Natural killer cell treated with Interleukin-12 subunit alpha and Interleukin-12 subunit beta and Interleukin-15 and Interleukin-18, amount 100 ng/mL, for 72 hours (primary cell): ENCODE data around the gene PCA3. TPM values are rescaled to one million over a fixed set of nuclear protein-coding genes. Genes with fewer than 3 reads are reported as not detected.
"Not testable (repeated sequence)": the region's sequence is repeated elsewhere in the genome, so short reads cannot be mapped to it uniquely, and the experiment has no call there.

Source experiments
- ATAC-seq, 2 donors: fragments of 150-1000 bp; cut with Tn5 transposase in 1 of 2; sonication (Bioruptor Pico), chemical (Tn5 transposase) in 1 of 2; 2 replicates each; pipeline ENCODE4 v1.10.0; 2021
- DNase-seq: peaks from one replicate; pipeline ENCODE4 v3.0.0; 2022; ENCODE audit warnings: low spot score
- H3K27ac Mint-ChIP-seq, 2 donors: 1 replicate in 1 of 2; 2 replicates in 1 of 2; pipeline ENCODE4 v1.8.0; 2022; ENCODE audit warnings: mixed read lengths in 2 of 2, mild to moderate bottlenecking in 1 of 2, moderate library complexity in 1 of 2
- H3K27me3 Mint-ChIP-seq, 2 donors: 1 replicate in 1 of 2; 2 replicates in 1 of 2; pipeline ENCODE4 v1.8.0; 2022; ENCODE audit warnings: mixed read lengths in 2 of 2
- H3K36me3 Mint-ChIP-seq: one replicate; pipeline ENCODE4 v1.8.0; 2022; ENCODE audit warnings: mixed read lengths
- H3K4me1 Mint-ChIP-seq, 2 donors: 1 replicate in 1 of 2; 2 replicates in 1 of 2; pipeline ENCODE4 v1.8.0; 2022; ENCODE audit warnings: low read depth in 2 of 2, mixed read lengths in 2 of 2, mild to moderate bottlenecking in 1 of 2
- H3K4me3 Mint-ChIP-seq: one replicate; pipeline ENCODE4 v1.8.0; 2022; ENCODE audit warnings: mixed read lengths
- H3K9me3 Mint-ChIP-seq: 2 replicates; pipeline ENCODE4 v1.8.0; 2022; ENCODE audit warnings: mixed read lengths
- total RNA-seq, 2 donors: library from RNA; stranded (reverse); gene quantifications; one replicate each; pipeline ENCODE4 v1.2.3, GENCODE V29; 2022

PCA3 gene
- total RNA-seq, 2 donors from 2014 or later, result not detected

DNA sequence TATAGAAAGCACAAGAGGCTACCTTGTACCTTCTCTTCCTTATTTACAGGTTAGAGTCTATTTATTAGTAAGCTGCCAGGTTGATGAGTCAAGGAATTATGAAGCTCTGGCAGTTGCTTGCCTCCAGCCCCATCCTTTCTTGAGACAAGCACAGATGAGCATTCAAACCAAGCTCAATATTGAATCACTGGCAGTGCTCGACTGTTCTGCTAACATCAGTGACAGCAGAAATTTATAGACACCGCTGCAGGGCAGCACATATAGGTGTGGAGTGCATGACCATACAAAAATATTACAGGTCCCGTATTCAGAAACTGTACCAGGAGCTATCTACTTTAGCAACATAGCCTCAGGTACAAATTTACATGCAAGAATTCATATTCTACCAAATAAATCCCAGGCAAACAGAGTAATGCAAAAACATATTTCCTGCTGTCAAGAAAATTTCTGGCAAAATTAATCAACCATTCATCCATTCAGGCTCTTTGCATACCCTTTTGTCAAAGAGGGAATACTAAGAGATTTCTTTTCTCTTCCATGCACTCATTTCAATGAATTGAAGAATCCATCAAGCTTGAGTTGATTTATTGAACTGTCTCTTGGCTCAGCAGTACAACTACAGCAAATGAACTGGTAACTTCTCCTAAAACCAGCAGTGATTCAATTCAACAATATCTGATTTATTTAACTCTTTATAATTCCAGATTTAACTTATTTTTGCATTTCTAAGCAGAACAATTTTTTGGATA lies 26.9 kb upstream of the PCA3 start:
- peaks cover 2% of the 10 kb centered on the region for H3K9me3 Mint-ChIP-seq
- H3K27me3 Mint-ChIP-seq, result peaks cover 16 to 55% of the 10 kb centered on the region in 2 donors
- no peaks in the 10 kb centered on the region for H3K36me3 Mint-ChIP-seq
- ATAC-seq (no peak), DNase-seq (no peak)
- H3K4me3 Mint-ChIP-seq, result no peak overlapping the region
- H3K27ac Mint-ChIP-seq, result no peak overlapping the region
- H3K4me1 Mint-ChIP-seq, result no peaks in the 10 kb centered on the region

GRCh38 chr9:76738402-76738801 lies 25.8 kb upstream of the PCA3 start:
- H3K27ac Mint-ChIP-seq, result no peak overlapping the region
- DNase-seq (no peak), ATAC-seq (no peak)
- peaks cover 17 to 45% of the 10 kb centered on the region in 2 donors for H3K27me3 Mint-ChIP-seq
- no peak overlapping the region for H3K4me3 Mint-ChIP-seq
- no peaks in the 10 kb centered on the region for H3K4me1 Mint-ChIP-seq
- H3K9me3 Mint-ChIP-seq, result peaks cover 4% of the 10 kb centered on the region
- no peaks in the 10 kb centered on the region for H3K36me3 Mint-ChIP-seq

- no peak for ATAC-seq
- DNase-seq, result no peak
- Mint-ChIP-seq H3K27me3 (peaks cover 14 to 37% of the 10 kb centered on the region in 2 donors), H3K9me3 (peaks cover 4% of the 10 kb centered on the region), H3K4me1 (no peaks in the 10 kb centered on the region), H3K36me3 (no peaks in the 10 kb centered on the region), H3K27ac (no peak overlapping the region), H3K4me3 (no peak overlapping the region)
These were observed 22.7 kb upstream of the PCA3 start for GRCh38 chr9:76741524-76741923.

- not testable (repeated sequence) for H3K4me3 Mint-ChIP-seq, ATAC-seq, H3K27ac Mint-ChIP-seq, H3K36me3 Mint-ChIP-seq, H3K9me3 Mint-ChIP-seq, H3K4me1 Mint-ChIP-seq, DNase-seq
- H3K27me3 Mint-ChIP-seq, result peaks cover 14 to 28% of the 10 kb centered on the region in 2 donors
These were observed 21.3 kb upstream of the PCA3 start for GRCh38 chr9:76742890-76743289.

DNA sequence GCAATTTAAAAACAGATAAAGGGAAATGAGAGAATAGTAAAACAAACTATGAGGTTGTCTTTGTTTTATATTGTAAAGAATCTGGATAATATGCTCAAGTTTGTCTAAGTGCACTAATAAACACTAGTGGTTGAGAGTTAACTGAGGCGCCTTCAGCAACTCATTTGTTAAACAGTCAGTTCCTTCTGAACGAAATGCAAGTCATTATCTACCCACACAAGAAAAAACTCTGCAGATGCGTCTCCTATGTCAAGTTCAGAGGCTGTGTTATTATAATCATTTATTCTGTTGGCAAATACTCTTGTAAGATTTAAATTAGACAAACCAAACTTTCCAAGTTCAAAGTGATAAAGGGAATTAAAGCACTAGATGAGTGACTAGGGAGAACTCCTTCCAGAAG lies 20.3 kb upstream of the PCA3 start:
- Mint-ChIP-seq H3K27ac (no peak overlapping the region), H3K36me3 (no peaks in the 10 kb centered on the region), H3K27me3 (peaks cover 13 to 28% of the 10 kb centered on the region in 2 donors), H3K4me1 (no peaks in the 10 kb centered on the region), H3K9me3 (peaks cover 4% of the 10 kb centered on the region), H3K4me3 (no peak overlapping the region)
- ATAC-seq (no peak), DNase-seq (no peak)

- Mint-ChIP-seq H3K4me1 (no peaks in the 10 kb centered on the region), H3K36me3 (no peaks in the 10 kb centered on the region), H3K9me3 (peaks cover 4% of the 10 kb centered on the region), H3K4me3 (no peak overlapping the region), H3K27me3 (peaks cover 13 to 25% of the 10 kb centered on the region in 2 donors), H3K27ac (no peak overlapping the region)
- ATAC-seq (peak in 1 of 2 donors; percentile 24), DNase-seq (no peak)
These were observed 19.9 kb upstream of the PCA3 start for GRCh38 chr9:76744336-76744735.

DNA sequence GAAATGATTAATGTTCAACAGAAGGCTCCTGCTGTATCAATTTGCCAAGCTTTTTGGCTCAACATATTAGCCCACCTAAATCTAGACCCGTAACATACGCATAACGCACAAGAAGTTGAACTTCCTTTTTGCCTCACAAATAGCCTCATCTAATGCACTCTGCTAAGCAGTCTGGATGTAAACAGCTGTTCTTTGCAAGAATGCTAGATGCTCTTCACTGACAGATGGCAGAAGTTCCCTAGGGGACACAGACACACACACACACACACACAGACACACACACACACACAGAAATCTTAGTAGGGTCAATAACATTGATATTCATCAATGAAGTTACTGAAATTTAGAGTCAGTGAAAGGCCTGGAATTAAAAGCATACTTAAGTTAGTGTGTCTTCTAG lies 13.2 kb upstream of the PCA3 start:
- Mint-ChIP-seq H3K36me3 (no peaks in the 10 kb centered on the region), H3K4me1 (peaks cover 0 to 3% of the 10 kb centered on the region in 2 donors), H3K4me3 (no peak overlapping the region), H3K27me3 (peaks cover 9 to 14% of the 10 kb centered on the region in 2 donors), H3K9me3 (no peaks in the 10 kb centered on the region), H3K27ac (no peak overlapping the region)
- ATAC-seq, result no peak
- no peak for DNase-seq

DNA sequence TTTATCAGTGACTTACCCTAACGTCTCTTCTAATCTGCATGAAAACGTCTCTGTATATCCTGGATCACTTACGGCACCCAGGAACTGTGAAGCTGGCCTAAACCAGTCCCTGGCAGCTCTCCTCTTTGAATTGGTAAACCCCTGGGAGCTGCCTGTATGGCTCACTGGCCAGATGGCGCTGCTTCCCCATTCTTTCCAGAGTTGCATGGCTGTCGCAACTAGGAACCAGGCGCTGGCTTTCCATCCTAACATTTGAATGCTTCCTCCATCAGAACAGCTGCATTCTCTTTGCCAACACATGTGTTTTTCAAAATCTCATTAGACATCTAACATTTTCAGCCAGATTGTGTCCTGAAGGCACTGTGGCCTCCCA lies 8.0 kb upstream of the PCA3 start:
- Mint-ChIP-seq H3K27ac (no peak overlapping the region), H3K36me3 (no peaks in the 10 kb centered on the region), H3K9me3 (no peaks in the 10 kb centered on the region), H3K27me3 (peaks cover 12 to 21% of the 10 kb centered on the region in 2 donors), H3K4me3 (no peak overlapping the region), H3K4me1 (peaks cover 0 to 3% of the 10 kb centered on the region in 2 donors)
- ATAC-seq (no peak), DNase-seq (no peak)

- no peak for ATAC-seq
- Mint-ChIP-seq H3K4me1 (peaks cover 0 to 3% of the 10 kb centered on the region in 2 donors), H3K9me3 (no peaks in the 10 kb centered on the region), H3K36me3 (no peaks in the 10 kb centered on the region), H3K27ac (no peak overlapping the region), H3K4me3 (no peak overlapping the region), H3K27me3 (peaks cover 12 to 22% of the 10 kb centered on the region in 2 donors)
- DNase-seq, result no peak
These were observed 7.1 kb upstream of the PCA3 start for GRCh38 chr9:76756941-76757673.

DNA sequence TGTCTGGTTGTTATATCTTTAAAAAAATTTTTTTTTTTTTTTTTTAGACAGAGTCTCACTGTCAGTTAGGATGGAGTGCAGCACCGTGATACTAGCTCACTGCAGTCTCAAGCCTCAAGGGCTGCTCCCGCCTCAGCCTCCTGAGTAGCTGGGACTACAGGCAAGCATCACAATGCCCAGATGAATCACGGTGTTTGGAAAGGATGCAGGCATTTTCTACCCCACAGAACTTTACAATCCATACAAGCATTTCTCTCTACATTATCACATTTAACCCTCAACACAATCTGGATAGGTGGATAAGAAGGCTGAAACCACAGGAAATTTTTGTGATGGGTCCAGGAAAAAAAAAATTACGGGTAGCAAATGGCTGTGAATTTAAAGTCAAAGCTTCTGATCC lies 5.8 kb upstream of the PCA3 start:
- Mint-ChIP-seq H3K27me3 (peaks cover 17 to 32% of the 10 kb centered on the region in 2 donors), H3K9me3 (no peaks in the 10 kb centered on the region), H3K4me1 (peaks cover 0 to 3% of the 10 kb centered on the region in 2 donors), H3K36me3 (no peaks in the 10 kb centered on the region), H3K27ac (no peak overlapping the region), H3K4me3 (no peak overlapping the region)
- DNase-seq (no peak), ATAC-seq (no peak)

GRCh38 chr9:76759732-76760131 lies 4.5 kb upstream of the PCA3 start:
- DNase-seq, result no peak
- ATAC-seq, result no peak
- H3K27ac Mint-ChIP-seq, result no peak overlapping the region
- no peak overlapping the region for H3K4me3 Mint-ChIP-seq
- peaks cover 24 to 44% of the 10 kb centered on the region in 2 donors for H3K27me3 Mint-ChIP-seq
- H3K36me3 Mint-ChIP-seq, result no peaks in the 10 kb centered on the region
- H3K4me1 Mint-ChIP-seq, result peaks cover 0 to 3% of the 10 kb centered on the region in 2 donors
- H3K9me3 Mint-ChIP-seq, result no peaks in the 10 kb centered on the region

GRCh38 chr9:76761448-76761847 lies 2.8 kb upstream of the PCA3 start:
- Mint-ChIP-seq H3K36me3 (no peaks in the 10 kb centered on the region), H3K4me3 (no peak overlapping the region), H3K4me1 (no peaks in the 10 kb centered on the region), H3K27ac (no peak overlapping the region), H3K9me3 (no peaks in the 10 kb centered on the region), H3K27me3 (peaks cover 20 to 49% of the 10 kb centered on the region in 2 donors)
- DNase-seq, result no peak
- ATAC-seq, result no peak

- ATAC-seq (no peak), DNase-seq (no peak)
- no peak overlapping the region for H3K4me3 Mint-ChIP-seq
- H3K9me3 Mint-ChIP-seq, result no peaks in the 10 kb centered on the region
- no peaks in the 10 kb centered on the region for H3K36me3 Mint-ChIP-seq
- peaks cover 18 to 41% of the 10 kb centered on the region in 2 donors for H3K27me3 Mint-ChIP-seq
- peaks cover under 1 to 1% of the 10 kb centered on the region in 2 donors for H3K4me1 Mint-ChIP-seq
- no peak overlapping the region for H3K27ac Mint-ChIP-seq
These were observed 1.9 kb downstream of the PCA3 start for GRCh38 chr9:76766126-76766525.

GRCh38 chr9:76772686-76773445 lies 8.6 kb downstream of the PCA3 start:
- no peak for ATAC-seq
- no peak for DNase-seq
- peaks cover 9 to 19% of the 10 kb centered on the region in 2 donors for H3K27me3 Mint-ChIP-seq
- no peak overlapping the region for H3K4me3 Mint-ChIP-seq
- H3K9me3 Mint-ChIP-seq, result no peaks in the 10 kb centered on the region
- H3K36me3 Mint-ChIP-seq, result no peaks in the 10 kb centered on the region
- H3K27ac Mint-ChIP-seq, result no peak overlapping the region
- H3K4me1 Mint-ChIP-seq, result peaks cover 3 to 5% of the 10 kb centered on the region in 2 donors
